Epithelial cell of proximal tubule (primary cell): Measurements from ENCODE around the gene IFIT1B. TPM values are rescaled to one million over a fixed set of nuclear protein-coding genes. Genes with fewer than 3 reads are reported as not detected.

Experiments
- DNase-seq: peaks from one replicate; pipeline ENCODE4 v3.0.0-alpha.2; 2011; ENCODE audit warnings: low read depth
- H3K4me3 ChIP-seq: 2 replicates; pipeline ENCODE4 v1.5.1; 2011; ENCODE audit warnings: low read depth, mild to moderate bottlenecking, low read length
- total RNA-seq: library from RNA; depleted of rRNA; stranded (reverse); fragments of >200 nt; gene quantifications from 2 replicates; pipeline ENCODE4 v1.2.3, GENCODE V29; 2015
- TF ChIP-seq, protein P1 (sequence below): conservative IDR thresholded peaks from 2 replicates; pipeline ENCODE4 v1.5.1; 2012; ENCODE audit warnings: low read depth, mild to moderate bottlenecking, low read length

Gene IFIT1B
- total RNA-seq, 1 donor from 2014 or later = not detected

DNA sequence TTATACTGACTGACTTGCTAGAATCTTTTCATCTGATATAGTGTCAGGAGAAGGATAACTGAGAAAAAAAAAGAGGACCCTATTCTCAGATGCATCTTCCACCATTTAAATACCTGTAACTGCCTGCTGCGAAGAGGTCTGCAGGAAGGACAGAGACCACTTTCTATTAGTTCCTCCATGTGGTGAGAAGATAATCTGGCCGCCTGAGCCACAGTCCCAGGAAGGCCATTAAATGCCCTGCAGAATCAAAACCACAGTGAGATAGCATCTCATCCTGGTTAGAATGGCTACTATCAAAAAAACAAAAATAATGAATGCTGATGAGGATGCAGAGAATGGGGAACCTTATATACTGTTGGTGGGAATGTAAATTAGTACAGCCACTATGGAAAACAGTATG is 19.9 kb upstream of the IFIT1B start:
- H3K4me3 ChIP-seq = no peak overlapping the region
- no peak for DNase-seq
- TF ChIP-seq, protein P1, sequence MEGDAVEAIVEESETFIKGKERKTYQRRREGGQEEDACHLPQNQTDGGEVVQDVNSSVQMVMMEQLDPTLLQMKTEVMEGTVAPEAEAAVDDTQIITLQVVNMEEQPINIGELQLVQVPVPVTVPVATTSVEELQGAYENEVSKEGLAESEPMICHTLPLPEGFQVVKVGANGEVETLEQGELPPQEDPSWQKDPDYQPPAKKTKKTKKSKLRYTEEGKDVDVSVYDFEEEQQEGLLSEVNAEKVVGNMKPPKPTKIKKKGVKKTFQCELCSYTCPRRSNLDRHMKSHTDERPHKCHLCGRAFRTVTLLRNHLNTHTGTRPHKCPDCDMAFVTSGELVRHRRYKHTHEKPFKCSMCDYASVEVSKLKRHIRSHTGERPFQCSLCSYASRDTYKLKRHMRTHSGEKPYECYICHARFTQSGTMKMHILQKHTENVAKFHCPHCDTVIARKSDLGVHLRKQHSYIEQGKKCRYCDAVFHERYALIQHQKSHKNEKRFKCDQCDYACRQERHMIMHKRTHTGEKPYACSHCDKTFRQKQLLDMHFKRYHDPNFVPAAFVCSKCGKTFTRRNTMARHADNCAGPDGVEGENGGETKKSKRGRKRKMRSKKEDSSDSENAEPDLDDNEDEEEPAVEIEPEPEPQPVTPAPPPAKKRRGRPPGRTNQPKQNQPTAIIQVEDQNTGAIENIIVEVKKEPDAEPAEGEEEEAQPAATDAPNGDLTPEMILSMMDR = no peak

DNA sequence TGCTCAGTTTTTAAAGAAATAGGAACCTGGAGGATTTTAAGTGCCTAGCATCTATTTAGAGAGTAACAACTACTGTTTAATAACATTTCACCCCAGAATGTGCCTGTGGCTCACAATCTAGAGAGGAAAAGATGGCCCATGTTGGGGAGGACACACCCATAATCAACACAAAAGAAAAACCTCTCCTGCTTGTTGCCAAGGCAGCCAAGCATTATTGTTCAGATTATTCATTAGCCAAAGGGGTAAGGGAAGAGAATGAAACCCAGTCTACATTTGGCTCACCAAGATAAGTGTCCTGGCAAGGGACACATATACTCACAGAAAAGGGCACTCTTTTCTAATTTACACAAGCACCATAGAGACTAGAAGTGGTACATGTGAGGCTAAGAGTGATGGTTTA is 17.7 kb upstream of the IFIT1B start:
- H3K4me3 ChIP-seq = no peak overlapping the region
- TF ChIP-seq, protein P1 = no peak
- DNase-seq = no peak

DNA sequence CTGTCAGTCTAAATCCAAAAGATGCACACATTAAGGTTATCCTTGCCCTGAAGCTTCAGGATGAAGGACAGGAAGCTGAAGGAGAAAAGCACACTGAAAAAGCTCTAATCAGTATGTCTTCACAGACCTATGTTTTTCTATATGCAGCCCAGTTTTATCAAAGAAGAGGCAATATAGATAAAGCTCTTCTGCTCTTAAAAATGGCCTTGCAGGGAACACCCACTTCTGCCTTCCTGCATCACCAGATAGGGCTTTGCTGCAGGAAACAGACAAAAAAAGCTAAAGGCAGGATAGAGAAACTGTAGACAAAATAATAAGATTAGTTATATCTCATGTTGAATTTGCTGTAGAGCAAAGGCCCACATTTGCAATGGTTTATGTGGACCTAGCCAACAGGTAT is 14.9 kb upstream of the IFIT1B start:
- no peak for DNase-seq
- no peak overlapping the region for H3K4me3 ChIP-seq
- TF ChIP-seq, protein P1 = no peak

DNA sequence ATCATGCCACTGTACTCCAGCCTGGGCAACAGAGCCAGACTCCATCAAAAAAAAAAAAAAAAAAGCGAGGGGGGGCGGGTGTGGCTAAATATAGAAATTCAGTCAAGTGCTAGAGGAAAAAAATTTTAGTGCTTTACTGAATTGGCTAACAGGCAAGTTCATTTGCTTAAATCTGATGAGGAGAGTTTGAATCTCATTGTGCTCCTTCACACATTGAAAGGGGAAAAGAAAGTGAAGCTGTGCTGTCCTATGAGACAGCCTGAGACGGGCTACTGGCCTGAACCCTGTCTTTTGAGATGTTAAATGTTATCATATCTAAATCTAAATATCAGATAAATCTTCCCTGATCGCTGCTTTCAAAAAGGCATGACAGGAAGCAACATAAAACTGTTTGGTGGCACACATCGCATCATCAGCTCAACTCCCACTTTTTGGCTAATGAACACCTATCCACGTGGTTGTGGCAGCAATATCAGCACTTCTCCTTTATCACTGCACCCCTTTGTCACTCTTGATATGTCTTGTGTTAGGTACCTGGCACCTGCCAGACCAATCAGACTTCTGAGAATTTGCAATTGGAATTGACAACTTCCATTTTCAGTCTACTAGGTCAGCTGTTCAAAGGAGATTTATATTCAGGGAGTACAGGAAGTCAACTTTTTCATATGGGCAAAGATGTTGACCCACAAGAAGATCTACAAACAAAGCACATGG is 14.0 kb upstream of the IFIT1B start:
- DNase-seq = no peak

DNA sequence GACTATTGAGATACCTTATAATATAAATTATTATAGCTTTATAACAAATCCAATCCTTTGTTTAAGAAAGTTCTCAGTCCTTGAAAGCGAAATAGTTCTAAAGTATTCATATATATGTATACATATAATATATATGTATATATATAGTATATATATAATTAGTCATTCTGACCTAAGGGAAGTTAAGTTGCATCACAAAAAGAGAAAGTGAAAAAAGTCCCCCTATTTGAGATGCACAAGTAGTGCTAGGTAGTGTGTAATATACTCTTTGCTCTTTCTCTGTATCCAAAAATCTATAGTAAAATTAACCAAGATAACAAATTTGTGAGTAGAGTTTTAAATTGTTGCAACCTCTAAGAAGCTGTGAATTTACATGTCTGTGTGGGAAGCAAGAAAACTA is 13.3 kb upstream of the IFIT1B start:
- TF ChIP-seq, protein P1 = no peak
- DNase-seq = no peak
- H3K4me3 ChIP-seq = no peak overlapping the region

More for the DNA sequence above, 14.0 kb upstream of the IFIT1B start:
- TF ChIP-seq, protein P1 = no peak
- H3K4me3 ChIP-seq = no peak overlapping the region

DNA sequence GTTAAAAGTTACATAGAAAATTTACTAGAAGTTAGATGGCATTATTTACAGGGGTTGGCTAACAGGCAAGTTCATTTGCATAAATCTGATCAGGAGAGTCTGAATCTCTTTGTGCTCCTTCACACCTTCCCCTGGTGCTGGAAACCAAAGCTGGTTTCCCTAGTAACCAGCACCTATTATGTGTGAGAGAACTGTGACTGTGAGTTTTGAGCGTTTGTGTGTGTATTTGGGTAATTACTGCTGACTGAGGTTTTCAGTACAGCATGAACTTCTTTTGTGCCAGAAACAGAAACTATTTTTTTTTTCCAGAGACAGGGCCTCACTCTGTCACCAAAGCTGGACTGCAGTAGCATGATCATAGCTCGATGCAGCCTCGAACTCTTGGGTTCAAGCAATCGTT is 10.3 kb upstream of the IFIT1B start:
- TF ChIP-seq, protein P1 = no peak
- H3K4me3 ChIP-seq = no peak overlapping the region
- no peak for DNase-seq

DNA sequence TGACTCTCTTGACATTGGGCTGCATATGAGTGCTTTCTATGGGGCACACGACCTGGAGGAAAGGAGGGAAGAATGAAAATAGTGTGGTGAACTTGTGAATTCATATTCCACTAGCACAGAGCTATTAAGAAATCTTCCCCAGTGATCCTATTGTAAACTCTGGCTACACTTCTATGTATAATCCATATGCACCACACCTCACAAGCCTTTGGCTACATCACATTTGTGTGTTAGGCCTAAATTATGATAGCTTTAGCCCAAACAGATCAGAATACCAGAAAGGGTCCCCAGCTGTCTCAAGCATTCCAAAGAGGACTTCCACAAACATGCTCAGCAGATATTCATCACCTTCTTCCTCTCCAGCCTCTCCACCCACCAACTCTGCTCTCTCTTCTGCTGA is 9.7 kb upstream of the IFIT1B start:
- no peak overlapping the region for H3K4me3 ChIP-seq
- DNase-seq = no peak
- TF ChIP-seq, protein P1 = no peak
